Measurements from ENCODE around the gene CUL4A.

The CUL4A gene

GRCh38 chr13:113179374-113180230, 29.8 kb upstream of the CUL4A start:
- Histone ChIP-seq H3K27ac (ENCODE audit: low read depth, low read length) (peak overlapping the region; percentile 66), H3K4me1 (ENCODE audit: control insufficient read depth, insufficient read depth, low read length, unreplicated experiment) (peaks cover 27% of the 10 kb centered on the region), H3K36me3 (ENCODE audit: insufficient read depth, low read length) (peaks cover 21% of the 10 kb centered on the region), H3K27me3 (ENCODE audit: insufficient read depth, low read length) (no peaks in the 10 kb centered on the region), H3K79me2 (ENCODE audit: control insufficient read depth, insufficient read depth, low read length, unreplicated experiment) (peaks cover 4% of the 10 kb centered on the region), H3K4me3 (ENCODE audit: low read depth, low read length) (no peak overlapping the region), H2AFZ (ENCODE audit: low read length, unreplicated experiment) (no peak overlapping the region)

GRCh38 chr13:113182046-113182445, 27.4 kb upstream of the CUL4A start:
- Histone ChIP-seq H3K79me2 (ENCODE audit: control insufficient read depth, insufficient read depth, low read length, unreplicated experiment) (peaks cover 25% of the 10 kb centered on the region), H3K4me1 (ENCODE audit: control insufficient read depth, insufficient read depth, low read length, unreplicated experiment) (peaks cover 42% of the 10 kb centered on the region), H3K36me3 (ENCODE audit: insufficient read depth, low read length) (peaks cover 15% of the 10 kb centered on the region), H3K4me3 (ENCODE audit: low read depth, low read length) (no peak overlapping the region), H3K27me3 (ENCODE audit: insufficient read depth, low read length) (no peaks in the 10 kb centered on the region), H3K27ac (ENCODE audit: low read depth, low read length) (no peak overlapping the region; the same call in 1 of the 2 replicates), H2AFZ (ENCODE audit: low read length, unreplicated experiment) (no peak overlapping the region)

GRCh38 chr13:113183450-113184129, 25.8 kb upstream of the CUL4A start:
- peaks cover 20% of the 10 kb centered on the region for H3K36me3 ChIP-seq (ENCODE audit: insufficient read depth, low read length)
- H3K79me2 ChIP-seq (ENCODE audit: control insufficient read depth, insufficient read depth, low read length, unreplicated experiment): peaks cover 25% of the 10 kb centered on the region

GRCh38 chr13:113184568-113185440, 24.6 kb upstream of the CUL4A start:
- peaks cover 24% of the 10 kb centered on the region for H3K36me3 ChIP-seq (ENCODE audit: insufficient read depth, low read length)
- no peak overlapping the region for H3K4me3 ChIP-seq (ENCODE audit: low read depth, low read length)
- H3K27ac ChIP-seq (ENCODE audit: low read depth, low read length): no peak overlapping the region
- no peaks in the 10 kb centered on the region for H3K27me3 ChIP-seq (ENCODE audit: insufficient read depth, low read length)
- peaks cover 40% of the 10 kb centered on the region for H3K4me1 ChIP-seq (ENCODE audit: control insufficient read depth, insufficient read depth, low read length, unreplicated experiment)
- peaks cover 25% of the 10 kb centered on the region for H3K79me2 ChIP-seq (ENCODE audit: control insufficient read depth, insufficient read depth, low read length, unreplicated experiment)
- no peak overlapping the region for H2AFZ ChIP-seq (ENCODE audit: low read length, unreplicated experiment)

More at GRCh38 chr13:113183450-113184129, 25.8 kb upstream of the CUL4A start:
- no peak overlapping the region for H3K4me3 ChIP-seq (ENCODE audit: low read depth, low read length)
- peaks cover 45% of the 10 kb centered on the region for H3K4me1 ChIP-seq (ENCODE audit: control insufficient read depth, insufficient read depth, low read length, unreplicated experiment)
- H3K27me3 ChIP-seq (ENCODE audit: insufficient read depth, low read length): no peaks in the 10 kb centered on the region
- H3K27ac ChIP-seq (ENCODE audit: low read depth, low read length): peak overlapping the region; percentile 17; the same call in 1 of the 2 replicates
- no peak overlapping the region for H2AFZ ChIP-seq (ENCODE audit: low read length, unreplicated experiment)

GRCh38 chr13:113186061-113186900, 23.1 kb upstream of the CUL4A start:
- no peaks in the 10 kb centered on the region for H3K27me3 ChIP-seq (ENCODE audit: insufficient read depth, low read length)
- peaks cover 40% of the 10 kb centered on the region for H3K4me1 ChIP-seq (ENCODE audit: control insufficient read depth, insufficient read depth, low read length, unreplicated experiment)
- peak overlapping the region; percentile 93 for H3K27ac ChIP-seq (ENCODE audit: low read depth, low read length)
- H2AFZ ChIP-seq (ENCODE audit: low read length, unreplicated experiment): no peak overlapping the region
- peaks cover 25% of the 10 kb centered on the region for H3K79me2 ChIP-seq (ENCODE audit: control insufficient read depth, insufficient read depth, low read length, unreplicated experiment)
- H3K36me3 ChIP-seq (ENCODE audit: insufficient read depth, low read length): peaks cover 30% of the 10 kb centered on the region
- peak overlapping the region; percentile 61 for H3K4me3 ChIP-seq (ENCODE audit: low read depth, low read length)

GRCh38 chr13:113187263-113187669, 22.1 kb upstream of the CUL4A start:
- Histone ChIP-seq H3K4me3 (ENCODE audit: low read depth, low read length) (peak overlapping the region; percentile 61), H3K4me1 (ENCODE audit: control insufficient read depth, insufficient read depth, low read length, unreplicated experiment) (peaks cover 41% of the 10 kb centered on the region), H3K36me3 (ENCODE audit: insufficient read depth, low read length) (peaks cover 32% of the 10 kb centered on the region), H2AFZ (ENCODE audit: low read length, unreplicated experiment) (no peak overlapping the region), H3K79me2 (ENCODE audit: control insufficient read depth, insufficient read depth, low read length, unreplicated experiment) (peaks cover 23% of the 10 kb centered on the region), H3K27me3 (ENCODE audit: insufficient read depth, low read length) (no peaks in the 10 kb centered on the region), H3K27ac (ENCODE audit: low read depth, low read length) (peak overlapping the region; percentile 93)

GRCh38 chr13:113187883-113188665, 21.3 kb upstream of the CUL4A start:
- Histone ChIP-seq H3K79me2 (ENCODE audit: control insufficient read depth, insufficient read depth, low read length, unreplicated experiment) (peaks cover 28% of the 10 kb centered on the region), H2AFZ (ENCODE audit: low read length, unreplicated experiment) (no peak overlapping the region), H3K27ac (ENCODE audit: low read depth, low read length) (peak overlapping the region; percentile 93), H3K4me1 (ENCODE audit: control insufficient read depth, insufficient read depth, low read length, unreplicated experiment) (peaks cover 48% of the 10 kb centered on the region), H3K27me3 (ENCODE audit: insufficient read depth, low read length) (no peaks in the 10 kb centered on the region), H3K36me3 (ENCODE audit: insufficient read depth, low read length) (peaks cover 35% of the 10 kb centered on the region), H3K4me3 (ENCODE audit: low read depth, low read length) (no peak overlapping the region)

- Histone ChIP-seq H3K36me3 (ENCODE audit: insufficient read depth, low read length) (peaks cover 37% of the 10 kb centered on the region), H3K4me3 (ENCODE audit: low read depth, low read length) (no peak overlapping the region), H2AFZ (ENCODE audit: low read length, unreplicated experiment) (no peak overlapping the region), H3K27me3 (ENCODE audit: insufficient read depth, low read length) (no peaks in the 10 kb centered on the region), H3K27ac (ENCODE audit: low read depth, low read length) (no peak overlapping the region), H3K4me1 (ENCODE audit: control insufficient read depth, insufficient read depth, low read length, unreplicated experiment) (peaks cover 47% of the 10 kb centered on the region), H3K79me2 (ENCODE audit: control insufficient read depth, insufficient read depth, low read length, unreplicated experiment) (peaks cover 21% of the 10 kb centered on the region)
Observed at GRCh38 chr13:113190181-113190580, 19.2 kb upstream of the CUL4A start.

GRCh38 chr13:113192279-113192678, 17.1 kb upstream of the CUL4A start:
- no peaks in the 10 kb centered on the region for H3K27me3 ChIP-seq (ENCODE audit: insufficient read depth, low read length)
- H3K79me2 ChIP-seq (ENCODE audit: control insufficient read depth, insufficient read depth, low read length, unreplicated experiment): peaks cover 6% of the 10 kb centered on the region
- H3K4me1 ChIP-seq (ENCODE audit: control insufficient read depth, insufficient read depth, low read length, unreplicated experiment): peaks cover 30% of the 10 kb centered on the region
- H3K36me3 ChIP-seq (ENCODE audit: insufficient read depth, low read length): peaks cover 53% of the 10 kb centered on the region
- H2AFZ ChIP-seq (ENCODE audit: low read length, unreplicated experiment): no peak overlapping the region
- H3K27ac ChIP-seq (ENCODE audit: low read depth, low read length): peak overlapping the region; percentile 47
- H3K4me3 ChIP-seq (ENCODE audit: low read depth, low read length): no peak overlapping the region
